CD8-positive, alpha-beta memory T cell (primary cell): Measurements from ENCODE around the gene UBR1. TPM values are rescaled to one million over a fixed set of nuclear protein-coding genes. Genes with fewer than 3 reads are reported as not detected.

ENCODE experiments used
- CTCF ChIA-PET: fragments of 350-600 bp; sonication (Branson Sonifier 250); formaldehyde crosslinking; loops from one replicate; lab custom pipeline; 2021; ENCODE audit warnings: antibody characterized with exemption; lab: Charles Lee
- POLR2A ChIA-PET: fragments of 350-600 bp; sonication (Branson Sonifier 250); formaldehyde crosslinking; loops from one replicate; lab custom pipeline; 2021; ENCODE audit warnings: antibody characterized with exemption; lab: Charles Lee
- DNase-seq, 5 donors: peaks; one replicate each; pipeline versions ENCODE4 v3.0.0 to v3.0.0-alpha.2; 2020 to 2022; ENCODE audit warnings: mixed read lengths in 1 of 5
- H3K27ac ChIP-seq: one replicate; pipeline ENCODE4 v1.7.0; 2013; ENCODE audit warnings: low read depth, mild to moderate bottlenecking, low read length, moderate library complexity
- H3K27me3 ChIP-seq: 2 replicates; pipeline ENCODE4 v1.7.0; 2013; ENCODE audit warnings: low read length, mild to moderate bottlenecking; ENCODE audit not compliant: insufficient read depth, poor library complexity, severe bottlenecking
- H3K36me3 ChIP-seq: 2 replicates; pipeline ENCODE4 v1.7.0; 2013; ENCODE audit warnings: mild to moderate bottlenecking, low read length, moderate library complexity; ENCODE audit not compliant: insufficient read depth
- H3K4me1 ChIP-seq: 2 replicates; pipeline ENCODE4 v1.7.0; 2013; ENCODE audit warnings: mild to moderate bottlenecking, low read length, moderate library complexity; ENCODE audit not compliant: insufficient read depth
- H3K4me3 ChIP-seq: 2 replicates; pipeline ENCODE4 v1.7.0; 2013; ENCODE audit warnings: mild to moderate bottlenecking, low read length
- H3K9me3 ChIP-seq: 2 replicates; pipeline ENCODE4 v1.7.0; 2013; ENCODE audit warnings: mild to moderate bottlenecking, low read length
- H3K27ac Mint-ChIP-seq, 8 donors: one replicate each; pipeline ENCODE4 v1.8.0; 2020 to 2021; ENCODE audit warnings: mixed read lengths in 8 of 8, mild to moderate bottlenecking in 6 of 8, inconsistent platforms in 3 of 8, moderate library complexity in 3 of 8
- H3K27me3 Mint-ChIP-seq, 2 donors: one replicate each; pipeline ENCODE4 v1.8.0; 2020 to 2021; ENCODE audit warnings: mixed read lengths in 2 of 2, mild to moderate bottlenecking in 1 of 2, moderate library complexity in 1 of 2
- H3K36me3 Mint-ChIP-seq, 3 donors: one replicate each; pipeline ENCODE4 v1.8.0; 2020 to 2021; ENCODE audit warnings: mixed read lengths in 3 of 3, inconsistent platforms in 1 of 3, mild to moderate bottlenecking in 1 of 3
- H3K4me1 Mint-ChIP-seq, 3 donors: one replicate each; pipeline ENCODE4 v1.8.0; 2020 to 2021; ENCODE audit warnings: mixed read lengths in 3 of 3, inconsistent platforms in 1 of 3, mild to moderate bottlenecking in 1 of 3
- H3K4me3 Mint-ChIP-seq, 7 donors: one replicate each; pipeline ENCODE4 v1.8.0; 2020 to 2021; ENCODE audit warnings: mixed read lengths in 7 of 7, mild to moderate bottlenecking in 6 of 7, moderate library complexity in 4 of 7, inconsistent platforms in 2 of 7
- H3K9me3 Mint-ChIP-seq, 5 donors: one replicate each; pipeline ENCODE4 v1.8.0; 2020 to 2022; ENCODE audit warnings: mixed read lengths in 5 of 5, mild to moderate bottlenecking in 3 of 5, moderate library complexity in 2 of 5, inconsistent platforms in 1 of 5
- polyA plus RNA-seq: library from polyadenylated mRNA; unstranded; fragments of 300-500 nt; fragmentation: Illumina TruSeq; gene quantifications from one replicate; pipeline ENCODE4 v1.2.3, GENCODE V29; 2021
- total RNA-seq, 2 experiments: library from RNA; stranded (reverse); gene quantifications; one replicate each; pipeline ENCODE4 v1.2.3, GENCODE V29; 2021

UBR1 gene
- total and polyA plus RNA-seq, 3 experiments from 2014 or later: 15.4 to 29.7 (median 28.6) TPM

DNA sequence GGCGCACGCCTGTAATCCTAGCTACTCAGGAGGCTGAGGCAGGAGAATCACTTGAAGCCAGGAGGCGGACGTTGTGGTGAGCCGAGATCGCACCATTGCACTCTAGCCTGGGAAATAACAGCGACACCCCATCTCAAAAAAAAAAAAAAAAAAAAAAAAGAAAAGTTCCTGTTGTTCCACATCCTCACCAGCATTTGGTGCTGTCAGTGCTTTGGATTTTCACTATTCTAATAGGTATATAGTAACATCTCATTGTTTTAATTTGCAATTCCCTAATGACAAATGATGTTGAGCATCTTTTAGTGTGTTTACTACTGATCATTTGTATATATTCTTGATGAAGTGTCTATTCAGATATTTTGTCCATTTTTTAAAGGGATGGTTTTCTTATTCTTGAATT is 24.6 kb downstream of the UBR1 start:
- no peak overlapping the region for H3K4me3 ChIP-seq
- H3K27me3 Mint-ChIP-seq: no peaks in the 10 kb centered on the region
- no peak for DNase-seq
- H3K27me3 ChIP-seq: no peaks in the 10 kb centered on the region
- peaks cover 0 to 64% (median 22%) of the 10 kb centered on the region in 3 donors for H3K36me3 Mint-ChIP-seq
- no peak overlapping the region for H3K4me3 Mint-ChIP-seq
- ChIA-PET POLR2A (no interaction called here), CTCF (no interaction called here)
- no peak overlapping the region for H3K27ac ChIP-seq
- peaks cover 26 to 43% (median 43%) of the 10 kb centered on the region in 3 donors for H3K4me1 Mint-ChIP-seq
- peak overlapping the region in 1 of 8 donors; percentile 42 for H3K27ac Mint-ChIP-seq
- no peaks in the 10 kb centered on the region for H3K9me3 ChIP-seq
- H3K9me3 Mint-ChIP-seq: no peaks in the 10 kb centered on the region
- H3K4me1 ChIP-seq: no peaks in the 10 kb centered on the region
- no peaks in the 10 kb centered on the region for H3K36me3 ChIP-seq

DNA sequence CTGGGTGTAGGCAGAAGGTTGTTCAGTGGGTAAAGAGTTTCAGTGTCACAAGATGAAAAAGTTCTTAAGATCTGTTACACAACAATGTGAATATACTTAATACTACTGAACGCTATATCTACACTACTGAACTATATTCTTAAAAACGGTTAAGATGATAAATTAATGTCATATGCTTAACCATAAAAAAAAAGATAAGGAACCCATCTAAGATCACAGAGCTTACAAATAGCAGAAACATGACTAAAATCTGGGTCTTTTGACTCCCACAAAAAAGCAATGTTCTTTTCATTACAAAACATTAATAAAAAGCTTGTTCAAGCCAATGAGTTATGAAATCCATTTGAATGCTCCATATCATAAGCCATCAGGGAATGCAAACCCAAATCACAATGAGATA is 34.4 kb downstream of the UBR1 start:
- peaks cover 12 to 84% (median 23%) of the 10 kb centered on the region in 3 donors for H3K36me3 Mint-ChIP-seq
- Histone ChIP-seq H3K27me3 (no peaks in the 10 kb centered on the region), H3K9me3 (no peaks in the 10 kb centered on the region), H3K36me3 (peaks cover 16% of the 10 kb centered on the region), H3K4me3 (no peak overlapping the region), H3K27ac (no peak overlapping the region), H3K4me1 (no peaks in the 10 kb centered on the region)
- H3K4me1 Mint-ChIP-seq: no peaks in the 10 kb centered on the region
- ChIA-PET POLR2A (no interaction called here), CTCF (no interaction called here)
- H3K9me3 Mint-ChIP-seq: no peaks in the 10 kb centered on the region
- H3K27me3 Mint-ChIP-seq: no peaks in the 10 kb centered on the region
- no peak overlapping the region for H3K4me3 Mint-ChIP-seq
- no peak for DNase-seq
- H3K27ac Mint-ChIP-seq: peak overlapping the region in 2 of 8 donors; percentile 6 to 51

DNA sequence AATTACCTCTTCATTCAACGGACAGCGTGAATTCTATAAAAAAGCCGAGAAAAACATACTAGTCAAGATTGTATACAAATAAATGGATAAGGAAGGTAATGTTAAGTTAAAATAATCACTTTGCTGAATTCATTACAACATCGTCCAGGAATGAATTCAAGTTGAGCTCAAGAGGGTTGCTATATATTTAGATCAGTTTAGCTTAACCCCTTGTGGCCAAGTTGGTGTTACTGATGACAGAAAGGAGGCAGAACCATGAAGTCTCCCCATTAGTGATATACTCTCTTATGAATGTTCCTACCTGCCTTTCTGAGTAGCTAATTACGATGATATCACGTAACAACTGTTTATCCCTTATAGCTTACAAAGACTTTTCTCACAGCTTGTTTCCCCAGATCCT is 34.9 kb downstream of the UBR1 start:
- Histone ChIP-seq H3K27ac (no peak overlapping the region), H3K27me3 (no peaks in the 10 kb centered on the region), H3K9me3 (no peaks in the 10 kb centered on the region), H3K4me3 (no peak overlapping the region), H3K4me1 (no peaks in the 10 kb centered on the region), H3K36me3 (peaks cover 19% of the 10 kb centered on the region)
- ChIA-PET POLR2A (no interaction called here), CTCF (no interaction called here)
- no peaks in the 10 kb centered on the region for H3K27me3 Mint-ChIP-seq
- H3K4me3 Mint-ChIP-seq: no peak overlapping the region
- H3K36me3 Mint-ChIP-seq: peaks cover 12 to 88% (median 27%) of the 10 kb centered on the region in 3 donors
- H3K27ac Mint-ChIP-seq: peak overlapping the region in 1 of 8 donors; percentile 6
- H3K4me1 Mint-ChIP-seq: no peaks in the 10 kb centered on the region
- no peaks in the 10 kb centered on the region for H3K9me3 Mint-ChIP-seq
- no peak for DNase-seq

DNA sequence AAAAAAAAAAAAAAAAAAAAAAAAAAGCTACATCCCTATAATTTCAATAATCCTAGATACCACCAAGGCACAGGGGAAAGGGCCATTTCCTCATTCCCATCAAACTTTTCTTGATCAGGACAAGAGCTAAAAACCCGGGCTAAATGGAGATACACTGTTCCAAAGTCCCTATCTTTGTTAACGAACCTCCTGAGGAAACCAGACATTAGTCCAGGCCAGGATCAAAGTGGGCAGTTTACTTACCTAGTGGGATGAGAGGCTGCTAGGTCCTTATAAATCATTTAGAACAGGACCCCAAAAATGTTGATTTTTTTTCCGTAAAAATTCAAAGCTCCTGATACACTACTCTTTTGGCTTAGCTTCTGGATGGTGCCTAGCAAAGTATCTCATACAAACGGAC is 35.6 kb downstream of the UBR1 start:
- no peak for DNase-seq
- H3K27me3 ChIP-seq: no peaks in the 10 kb centered on the region
- H3K36me3 ChIP-seq: peaks cover 23% of the 10 kb centered on the region
- ChIA-PET CTCF (no interaction called here), POLR2A (no interaction called here)
- Mint-ChIP-seq H3K4me1 (peaks cover 0 to 5% (median 0%) of the 10 kb centered on the region in 3 donors), H3K36me3 (peaks cover 13 to 93% (median 31%) of the 10 kb centered on the region in 3 donors), H3K27me3 (no peaks in the 10 kb centered on the region), H3K27ac (peak overlapping the region in 1 of 8 donors; percentile 17), H3K4me3 (no peak overlapping the region), H3K9me3 (no peaks in the 10 kb centered on the region)
- H3K9me3 ChIP-seq: no peaks in the 10 kb centered on the region
- no peak overlapping the region for H3K27ac ChIP-seq
- no peaks in the 10 kb centered on the region for H3K4me1 ChIP-seq
- no peak overlapping the region for H3K4me3 ChIP-seq

DNA sequence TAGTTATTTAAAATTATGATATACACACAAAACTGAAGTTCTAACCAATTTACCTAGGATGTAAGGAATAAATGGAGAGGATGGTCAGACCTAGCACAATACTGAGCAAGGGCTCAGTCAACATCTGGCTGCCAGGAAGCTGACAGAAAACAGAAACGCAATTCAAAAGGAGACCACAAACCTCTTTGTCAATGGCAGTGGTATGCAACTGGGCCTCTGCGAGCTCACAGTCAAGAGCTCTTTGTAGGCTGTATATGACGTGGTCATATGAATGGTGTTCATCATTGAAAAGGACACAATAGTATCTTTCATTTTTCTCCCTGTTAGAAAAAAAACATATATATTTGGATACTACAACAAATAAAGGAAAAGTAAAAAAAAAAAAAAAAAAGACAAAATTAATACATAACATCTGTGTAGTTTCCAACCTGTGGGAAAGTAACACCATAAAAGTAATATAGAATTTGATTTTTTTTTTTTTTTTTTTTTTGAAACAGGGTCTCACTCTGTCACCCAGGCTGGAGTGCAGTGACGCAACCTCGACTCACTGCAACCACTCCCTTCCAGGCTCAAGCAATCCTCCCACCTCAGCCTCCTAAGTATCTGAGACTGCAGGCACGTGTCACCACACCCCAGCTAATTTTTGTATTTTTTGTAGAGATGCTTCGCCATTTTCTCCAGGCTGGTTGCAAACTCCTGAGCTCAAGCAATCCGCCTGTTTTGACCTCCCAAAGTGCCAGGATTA is 37.9 kb downstream of the UBR1 start:
- POLR2A ChIA-PET: no interaction called here

DNA sequence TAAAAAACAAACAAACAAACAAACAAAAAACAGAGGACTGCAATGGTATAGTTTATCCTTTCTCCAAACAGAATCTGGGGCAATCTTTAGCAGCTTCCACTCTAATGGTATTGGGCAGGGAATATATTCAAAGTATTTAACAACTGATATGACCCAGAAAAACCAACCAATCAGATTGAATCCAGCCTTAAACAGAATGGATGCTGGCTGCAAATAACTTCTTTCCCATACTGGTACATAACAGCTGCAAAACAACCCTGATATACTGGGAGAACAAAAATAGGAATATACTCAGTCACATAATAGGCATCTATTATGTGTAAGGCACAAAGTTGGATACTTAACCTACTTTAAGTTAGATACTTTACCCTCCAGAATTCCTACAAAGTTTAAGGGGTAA is 49.1 kb downstream of the UBR1 start:
- Histone ChIP-seq H3K9me3 (no peaks in the 10 kb centered on the region), H3K4me1 (no peaks in the 10 kb centered on the region), H3K27me3 (no peaks in the 10 kb centered on the region), H3K36me3 (peaks cover 45% of the 10 kb centered on the region), H3K27ac (no peak overlapping the region), H3K4me3 (no peak overlapping the region)
- peak overlapping the region in 2 of 8 donors; percentile 15 to 35 for H3K27ac Mint-ChIP-seq
- no peaks in the 10 kb centered on the region for H3K27me3 Mint-ChIP-seq
- ChIA-PET POLR2A (no interaction called here), CTCF (no interaction called here)
- peaks cover 0 to under 1% (median 0%) of the 10 kb centered on the region in 3 donors for H3K4me1 Mint-ChIP-seq
- H3K4me3 Mint-ChIP-seq: no peak overlapping the region
- peaks cover 16 to 91% (median 21%) of the 10 kb centered on the region in 3 donors for H3K36me3 Mint-ChIP-seq
- DNase-seq: no peak
- H3K9me3 Mint-ChIP-seq: no peaks in the 10 kb centered on the region

More for the DNA sequence above, 37.9 kb downstream of the UBR1 start:
- H3K9me3 Mint-ChIP-seq: no peaks in the 10 kb centered on the region
- no peak overlapping the region for H3K27ac ChIP-seq
- peaks cover 23% of the 10 kb centered on the region for H3K36me3 ChIP-seq
- H3K9me3 ChIP-seq: no peaks in the 10 kb centered on the region
- H3K36me3 Mint-ChIP-seq: peaks cover 4 to 86% (median 26%) of the 10 kb centered on the region in 3 donors
- H3K27ac Mint-ChIP-seq: peak overlapping the region in 1 of 8 donors; percentile 87
- H3K4me3 ChIP-seq: no peak overlapping the region
- no peaks in the 10 kb centered on the region for H3K27me3 Mint-ChIP-seq
- CTCF ChIA-PET: no interaction called here
- H3K4me3 Mint-ChIP-seq: no peak overlapping the region
- H3K4me1 ChIP-seq: no peaks in the 10 kb centered on the region
- peaks cover 0 to 7% (median 2%) of the 10 kb centered on the region in 3 donors for H3K4me1 Mint-ChIP-seq
- no peaks in the 10 kb centered on the region for H3K27me3 ChIP-seq
- no peak for DNase-seq

DNA sequence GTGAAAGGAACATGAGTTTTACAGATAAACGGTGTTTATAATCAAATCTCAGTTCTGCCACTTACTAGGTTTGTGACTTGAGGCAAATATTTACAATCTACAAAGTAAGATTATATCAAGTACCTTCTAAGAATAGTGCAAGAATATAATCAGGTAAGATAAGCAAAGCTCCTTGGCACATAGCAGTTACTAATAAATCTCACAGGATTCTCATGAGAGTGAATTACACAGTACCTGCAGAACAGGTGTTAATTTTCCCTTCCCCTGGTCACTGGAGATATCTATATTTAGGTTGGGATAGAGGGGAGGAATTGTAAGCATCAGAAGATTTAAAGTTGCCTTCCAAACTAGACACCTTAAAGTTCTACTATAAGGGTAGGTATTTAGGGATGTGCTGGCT is 53.0 kb downstream of the UBR1 start:
- H3K36me3 Mint-ChIP-seq: peaks cover 0 to 86% (median 24%) of the 10 kb centered on the region in 3 donors
- peaks cover 0 to 3% (median 2%) of the 10 kb centered on the region in 3 donors for H3K4me1 Mint-ChIP-seq
- peaks cover 38% of the 10 kb centered on the region for H3K36me3 ChIP-seq
- no peak overlapping the region for H3K4me3 ChIP-seq
- DNase-seq: no peak
- H3K9me3 Mint-ChIP-seq: no peaks in the 10 kb centered on the region
- H3K27ac Mint-ChIP-seq: no peak overlapping the region
- no peaks in the 10 kb centered on the region for H3K27me3 Mint-ChIP-seq
- no peaks in the 10 kb centered on the region for H3K27me3 ChIP-seq
- no peak overlapping the region for H3K27ac ChIP-seq
- POLR2A ChIA-PET: no interaction called here
- CTCF ChIA-PET: interaction anchor here (1.3 kb wide), 1 partner anchor 10 kb away, joined by 3 read pairs; no protein-coding TSS in a partner anchor
- H3K4me3 Mint-ChIP-seq: no peak overlapping the region
- H3K9me3 ChIP-seq: no peaks in the 10 kb centered on the region
- no peaks in the 10 kb centered on the region for H3K4me1 ChIP-seq

DNA sequence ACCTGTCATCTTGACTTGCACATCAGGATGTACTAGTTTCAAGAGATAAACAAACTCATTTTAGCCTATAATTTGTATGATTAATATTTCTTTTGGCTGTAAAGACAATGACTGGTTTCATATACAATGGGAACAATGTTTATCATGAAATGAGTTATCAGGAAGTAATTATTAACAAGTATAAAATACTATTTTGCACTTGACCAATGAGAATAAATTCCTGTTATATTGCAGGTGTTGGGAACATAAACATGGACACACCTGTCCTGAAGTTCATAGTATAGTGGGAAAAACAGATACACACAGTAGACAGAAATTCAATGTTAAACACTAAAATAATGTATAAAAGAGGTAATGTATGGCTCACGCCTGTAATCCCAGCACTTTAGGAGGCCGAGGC is 56.9 kb downstream of the UBR1 start:
- Mint-ChIP-seq H3K4me3 (no peak overlapping the region), H3K9me3 (no peaks in the 10 kb centered on the region), H3K4me1 (peaks cover 2 to 4% (median 3%) of the 10 kb centered on the region in 3 donors), H3K27me3 (no peaks in the 10 kb centered on the region), H3K27ac (peak overlapping the region in 3 of 8 donors; percentile 20 to 93 (median 44)), H3K36me3 (peaks cover 4 to 84% (median 27%) of the 10 kb centered on the region in 3 donors)
- Histone ChIP-seq H3K27me3 (no peaks in the 10 kb centered on the region), H3K9me3 (no peaks in the 10 kb centered on the region), H3K27ac (no peak overlapping the region), H3K4me1 (no peaks in the 10 kb centered on the region), H3K4me3 (no peak overlapping the region), H3K36me3 (peaks cover 36% of the 10 kb centered on the region)
- POLR2A ChIA-PET: no interaction called here
- DNase-seq: no peak
- CTCF ChIA-PET: no interaction called here
